IPS-11a (cell line): ENCODE measurements around the gene AMBRA1.

ENCODE experiments used
- H3K4me3 ChIP-seq: one replicate; pipeline ENCODE4 v1.5.1; 2013; ENCODE audit warnings: low read depth, low read length, control low read depth

The AMBRA1 gene

GRCh38 chr11:46387456-46387855 is 206.4 kb downstream of the AMBRA1 start:
- no peak overlapping the region for H3K4me3 ChIP-seq

GRCh38 chr11:46386674-46387073 is 207.1 kb downstream of the AMBRA1 start:
- H3K4me3 ChIP-seq: no peak overlapping the region

- H3K4me3 ChIP-seq: no peak overlapping the region
Measured at GRCh38 chr11:46386005-46386578, 207.7 kb downstream of the AMBRA1 start.

GRCh38 chr11:46385169-46386004 is 208.4 kb downstream of the AMBRA1 start:
- H3K4me3 ChIP-seq: no peak overlapping the region

- no peak overlapping the region for H3K4me3 ChIP-seq
Measured at GRCh38 chr11:46383974-46384701, 209.7 kb downstream of the AMBRA1 start.

- no peak overlapping the region for H3K4me3 ChIP-seq
Measured at GRCh38 chr11:46383404-46383758, 210.4 kb downstream of the AMBRA1 start.

- peak overlapping the region; percentile 81 for H3K4me3 ChIP-seq
Measured at GRCh38 chr11:46382646-46383403, 211.0 kb downstream of the AMBRA1 start.

- peak overlapping the region; percentile 81 for H3K4me3 ChIP-seq
Measured at GRCh38 chr11:46381819-46382645, 211.8 kb downstream of the AMBRA1 start.

- peak within 1 kb of the TSS; percentile 81 for H3K4me3 ChIP-seq
Measured at GRCh38 chr11:46381048-46381818, 212.6 kb downstream of the AMBRA1 start, which contains the start of gene MDK. MDK (plus strand) TSS chr11:46381669; CDS start chr11:46382058, 389 bp downstream.

GRCh38 chr11:46380340-46381047 is 213.3 kb downstream of the AMBRA1 start:
- H3K4me3 ChIP-seq: peak overlapping the region; percentile 50

- peak overlapping the region; percentile 13 for H3K4me3 ChIP-seq
Measured at GRCh38 chr11:46379482-46380293, 214.1 kb downstream of the AMBRA1 start.

GRCh38 chr11:46378811-46379481 is 214.9 kb downstream of the AMBRA1 start:
- no peak overlapping the region for H3K4me3 ChIP-seq

GRCh38 chr11:46378296-46378695 is 215.5 kb downstream of the AMBRA1 start:
- H3K4me3 ChIP-seq: no peak overlapping the region

GRCh38 chr11:46377831-46378230 is 216.0 kb downstream of the AMBRA1 start:
- no peak overlapping the region for H3K4me3 ChIP-seq

- H3K4me3 ChIP-seq: no peak overlapping the region
Measured at GRCh38 chr11:46377290-46377689, 216.5 kb downstream of the AMBRA1 start.

- no peak overlapping the region for H3K4me3 ChIP-seq
Measured at GRCh38 chr11:46376258-46377050, 217.4 kb downstream of the AMBRA1 start.
